GM20431 (cell line): Measurements from ENCODE around the gene IFIT2.
"Not testable (repeated sequence)": the region's sequence is repeated elsewhere in the genome, so short reads cannot be mapped to it uniquely, and the experiment has no call there.

ENCODE experiments used
- in situ Hi-C: fragments of 300-500 bp; cut with MseI, MboI; formaldehyde crosslinking; loops from one replicate; pipeline ENCODE4 v1.15.0; 2020; ENCODE audit warnings: low sequenced_read_pairs; ENCODE audit not compliant: unreplicated experiment

The IFIT2 gene

GRCh38 chr10:89335226-89335625 lies 33.4 kb downstream of the IFIT2 start:
- in situ Hi-C loops: no loop called here

GRCh38 chr10:89336241-89336640 lies 34.4 kb downstream of the IFIT2 start:
- in situ Hi-C loops: no loop called here

GRCh38 chr10:89337484-89337883 lies 35.6 kb downstream of the IFIT2 start:
- in situ Hi-C loops: no loop called here

- in situ Hi-C loops: no loop called here
Measured at GRCh38 chr10:89338713-89339112, 36.9 kb downstream of the IFIT2 start.

- in situ Hi-C loops: no loop called here
Measured at GRCh38 chr10:89339875-89340274, 38.0 kb downstream of the IFIT2 start.

GRCh38 chr10:89341649-89342048 lies 39.8 kb downstream of the IFIT2 start:
- in situ Hi-C loops: no loop called here

- in situ Hi-C loops: no loop called here
Measured at GRCh38 chr10:89342206-89342958, 40.5 kb downstream of the IFIT2 start.

- in situ Hi-C loops: no loop called here
Measured at GRCh38 chr10:89343089-89343767, 41.4 kb downstream of the IFIT2 start.

GRCh38 chr10:89344156-89344555 lies 42.3 kb downstream of the IFIT2 start:
- in situ Hi-C loops: no loop called here

- in situ Hi-C loops: no loop called here
Measured at GRCh38 chr10:89345367-89346000, 43.6 kb downstream of the IFIT2 start.

- in situ Hi-C loops: no loop called here
Measured at GRCh38 chr10:89346405-89347254, 44.8 kb downstream of the IFIT2 start.

- in situ Hi-C loops: no loop called here
Measured at GRCh38 chr10:89347701-89348457, 46.0 kb downstream of the IFIT2 start.

GRCh38 chr10:89348481-89348880 lies 46.6 kb downstream of the IFIT2 start:
- in situ Hi-C loops: no loop called here

GRCh38 chr10:89348975-89349374 lies 47.1 kb downstream of the IFIT2 start:
- in situ Hi-C loops: no loop called here

- in situ Hi-C loops: not testable (repeated sequence)
Measured at GRCh38 chr10:89350631-89351315, 48.9 kb downstream of the IFIT2 start.

- in situ Hi-C loops: no loop called here
Measured at GRCh38 chr10:89351412-89351779, 49.5 kb downstream of the IFIT2 start.

- in situ Hi-C loops: no loop called here
Measured at GRCh38 chr10:89351780-89352597, 50.1 kb downstream of the IFIT2 start.

GRCh38 chr10:89352802-89353201 lies 51.0 kb downstream of the IFIT2 start:
- in situ Hi-C loops: no loop called here
